HG03378 (cell line): ENCODE results near the gene TNFSF13B.
A peak's percentile ranks its signal among the peaks of the same experiment; 100 is the strongest.
"Not testable (repeated sequence)": the region's sequence is repeated elsewhere in the genome, so short reads cannot be mapped to it uniquely, and the experiment has no call there.

Experiments
- ATAC-seq: cut with Tn5 transposase; IDR thresholded peaks from one replicate; pipeline ENCODE4 v1.9.1; 2021; ENCODE audit warnings: mild to moderate bottlenecking, moderate library complexity; ENCODE audit not compliant: unreplicated experiment

Gene TNFSF13B

DNA sequence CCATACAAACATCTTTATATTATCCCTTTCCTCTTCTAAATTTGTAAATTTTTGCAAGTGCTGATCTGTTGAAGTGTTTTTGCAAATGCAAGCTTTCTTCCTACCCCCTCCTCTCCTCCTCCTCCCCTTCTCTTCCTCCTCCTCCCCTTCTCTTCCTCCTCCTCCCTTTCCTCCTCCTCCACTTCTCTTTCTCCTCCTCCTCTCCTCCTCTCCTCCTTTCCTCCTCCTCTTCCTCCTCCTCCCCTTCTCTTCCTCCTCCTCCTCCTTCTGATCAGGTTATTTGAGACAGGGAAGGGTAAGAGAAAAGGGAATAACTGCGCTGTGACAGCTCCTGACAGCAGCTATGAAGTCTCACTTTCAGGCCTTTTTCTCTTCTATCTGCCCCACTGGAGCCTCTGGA, 8.9 kb downstream of the TNFSF13B start:
- no peak for ATAC-seq

DNA sequence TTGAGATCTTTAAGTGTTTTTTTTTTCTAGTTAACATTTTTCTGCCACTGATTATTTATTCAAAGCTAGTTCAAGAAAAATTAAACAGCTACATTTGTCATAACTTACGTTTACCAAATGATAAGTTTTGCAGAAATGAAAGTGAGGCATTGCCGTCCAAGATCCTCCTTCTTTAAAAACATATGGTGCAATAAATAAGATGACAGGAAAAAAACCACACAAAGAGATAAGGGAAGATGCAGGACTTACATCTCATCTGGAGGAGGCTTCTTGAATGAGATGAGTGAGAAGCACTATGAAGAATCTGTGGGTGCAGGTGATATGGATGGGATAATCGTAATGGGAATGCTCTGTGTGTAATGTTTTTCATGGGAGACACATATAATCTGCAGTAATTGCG, 12.4 kb downstream of the TNFSF13B start:
- no peak for ATAC-seq

DNA sequence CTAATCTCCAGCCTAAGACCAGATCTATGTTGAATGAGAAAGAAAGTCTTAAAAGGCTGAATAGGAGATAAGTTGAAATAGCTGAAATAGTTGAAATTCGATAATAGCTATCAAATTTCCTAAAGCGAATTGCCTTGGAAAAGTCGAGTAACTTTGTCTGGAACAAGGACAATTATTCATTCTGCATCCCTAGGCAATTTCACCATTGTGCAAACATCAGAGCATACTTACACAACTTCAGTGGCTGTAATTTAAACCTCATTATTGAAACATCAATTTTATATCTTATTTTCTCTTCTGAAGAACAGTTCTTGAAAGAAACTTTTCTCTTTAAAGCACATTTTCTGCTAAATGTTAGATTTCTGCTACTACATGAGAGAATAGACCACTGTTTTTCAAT, 13.6 kb downstream of the TNFSF13B start:
- no peak for ATAC-seq

GRCh38 chr13:108288741-108289140, 19.2 kb downstream of the TNFSF13B start:
- ATAC-seq = no peak

DNA sequence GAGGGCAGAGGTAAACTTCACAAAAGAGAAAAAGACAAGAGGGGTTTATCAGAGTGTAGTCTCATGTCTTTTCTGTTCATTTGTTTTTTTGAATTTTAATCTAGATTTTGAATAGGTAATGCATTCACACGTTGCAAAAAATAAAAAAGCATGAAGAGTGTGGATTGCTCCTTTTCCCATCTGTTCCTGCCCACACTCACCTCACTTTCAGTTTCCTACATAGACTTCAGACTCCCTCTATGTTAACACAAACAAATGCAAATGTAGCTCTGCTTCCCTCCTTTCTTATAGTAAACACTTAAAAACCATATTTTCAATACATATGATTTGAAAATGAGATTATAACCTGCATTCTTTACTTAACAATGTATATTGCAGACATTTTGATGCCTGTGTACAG, 20.3 kb downstream of the TNFSF13B start:
- ATAC-seq = no peak

- ATAC-seq = no peak
These were observed 27.6 kb downstream of the TNFSF13B start for GRCh38 chr13:108297114-108297513.

DNA sequence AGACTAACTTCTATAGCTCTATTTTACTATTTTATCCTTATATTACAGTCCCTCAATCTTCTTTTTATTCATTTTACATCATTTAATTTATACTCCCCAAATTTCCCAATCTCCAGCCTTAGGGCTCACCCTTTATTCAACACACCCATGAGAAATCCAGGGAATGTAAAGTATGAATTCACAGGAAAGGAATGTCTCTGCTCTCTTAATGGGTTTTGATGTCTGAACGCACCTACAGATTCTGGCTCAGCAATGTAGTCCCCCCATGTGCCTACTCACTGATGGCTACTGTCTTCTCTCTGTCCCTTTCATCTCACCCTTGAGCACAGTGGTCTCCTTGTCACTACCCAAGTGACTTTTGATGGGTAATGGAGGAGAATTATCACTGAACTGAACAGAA, 32.8 kb downstream of the TNFSF13B start:
- ATAC-seq = no peak

- ATAC-seq = no peak
These were observed 34.9 kb downstream of the TNFSF13B start for GRCh38 chr13:108304170-108305016.

- ATAC-seq = peak; percentile 72
These were observed 36.1 kb downstream of the TNFSF13B start for GRCh38 chr13:108305655-108306054.

- ATAC-seq = no peak
These were observed 37.3 kb downstream of the TNFSF13B start for GRCh38 chr13:108306860-108307259.

DNA sequence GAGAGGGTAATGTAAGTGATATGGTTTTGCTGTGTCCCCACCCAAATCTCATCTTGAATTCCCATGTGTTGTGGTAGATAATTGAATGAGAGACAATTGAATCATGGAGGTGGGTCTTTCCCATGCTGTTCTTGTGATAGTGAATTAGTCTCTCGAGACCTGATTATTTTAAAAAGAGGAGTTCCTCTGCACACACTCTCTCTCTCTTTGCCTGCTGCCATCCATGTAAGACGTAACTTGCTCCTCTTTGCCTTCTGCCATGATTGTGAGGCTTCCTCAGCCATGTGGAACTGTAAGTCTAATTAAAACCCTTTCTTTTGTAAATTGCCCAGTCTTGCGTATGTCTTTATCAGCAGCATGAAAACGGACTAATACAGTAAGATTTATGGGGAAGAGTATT, 42.1 kb downstream of the TNFSF13B start:
- ATAC-seq = not testable (repeated sequence)

DNA sequence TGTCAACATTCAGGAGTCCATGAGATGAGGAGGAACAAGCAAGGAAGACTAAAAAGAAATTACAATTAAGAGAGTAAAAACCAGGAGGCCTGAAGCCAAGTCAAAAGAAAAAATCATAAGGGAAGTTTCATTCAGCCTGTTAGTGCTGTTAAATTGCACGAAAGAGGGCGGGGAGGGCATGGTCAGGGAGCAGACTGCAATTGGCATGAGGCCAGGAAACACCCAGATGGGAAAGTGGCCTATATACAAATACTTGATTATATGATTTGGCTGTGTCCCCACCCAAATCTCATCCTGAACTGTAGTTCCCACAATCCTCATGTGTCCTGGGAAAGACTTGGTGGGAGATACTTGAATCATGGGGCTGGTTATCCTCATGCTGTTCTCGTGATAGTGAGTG, 43.9 kb downstream of the TNFSF13B start:
- ATAC-seq = no peak

GRCh38 chr13:108315273-108315672, 45.8 kb downstream of the TNFSF13B start:
- peak; percentile 87 for ATAC-seq

DNA sequence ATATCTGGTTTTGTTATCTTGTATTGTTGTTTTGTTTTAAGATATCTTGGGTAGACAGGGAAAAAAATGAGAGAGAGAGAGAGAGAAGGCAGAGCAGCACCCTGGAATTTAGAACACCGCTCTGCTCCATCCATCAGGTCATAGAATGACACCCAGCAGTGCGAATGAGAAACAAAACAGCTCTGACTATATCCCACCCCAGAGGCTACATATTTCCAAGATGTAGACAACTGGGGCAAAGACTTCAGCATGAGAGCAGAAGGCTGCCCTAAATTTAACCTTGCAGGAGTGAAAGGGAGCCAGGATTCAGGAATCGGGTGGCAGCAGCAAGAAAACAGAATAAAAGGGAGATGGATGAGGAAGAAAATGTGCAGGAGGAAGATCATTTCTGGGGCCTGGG, 46.5 kb downstream of the TNFSF13B start:
- ATAC-seq = no peak

- ATAC-seq = no peak
These were observed 46.9 kb downstream of the TNFSF13B start for GRCh38 chr13:108316413-108316812.

DNA sequence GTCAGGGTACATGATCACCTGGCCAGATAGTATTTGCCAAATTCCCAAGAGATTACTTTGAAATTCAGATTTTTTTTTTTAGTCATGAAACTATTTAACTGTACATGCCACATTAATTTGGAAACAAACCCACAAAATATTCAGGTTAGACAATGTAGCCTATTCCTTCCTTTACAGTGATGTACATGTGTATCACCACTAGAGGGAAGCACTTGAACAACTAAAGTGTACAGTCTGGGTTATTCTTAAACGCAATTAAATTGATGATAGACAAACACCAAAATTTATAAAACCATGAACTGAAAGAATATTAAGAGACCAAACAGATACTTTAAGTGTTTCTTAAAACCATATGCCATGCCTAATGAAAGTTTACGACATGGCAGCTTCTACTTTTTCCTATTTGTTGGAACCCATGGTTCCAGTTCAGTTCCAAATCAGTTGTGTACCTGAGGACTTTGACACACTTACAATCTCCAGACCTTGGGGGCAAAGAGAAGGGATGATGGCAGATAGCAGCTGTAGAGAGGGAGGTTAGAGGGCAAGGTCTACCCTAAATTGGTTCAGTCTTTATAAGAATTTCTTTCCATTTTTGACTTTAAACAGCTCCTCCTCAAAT, 52.8 kb downstream of the TNFSF13B start:
- ATAC-seq = peak; percentile 83

DNA sequence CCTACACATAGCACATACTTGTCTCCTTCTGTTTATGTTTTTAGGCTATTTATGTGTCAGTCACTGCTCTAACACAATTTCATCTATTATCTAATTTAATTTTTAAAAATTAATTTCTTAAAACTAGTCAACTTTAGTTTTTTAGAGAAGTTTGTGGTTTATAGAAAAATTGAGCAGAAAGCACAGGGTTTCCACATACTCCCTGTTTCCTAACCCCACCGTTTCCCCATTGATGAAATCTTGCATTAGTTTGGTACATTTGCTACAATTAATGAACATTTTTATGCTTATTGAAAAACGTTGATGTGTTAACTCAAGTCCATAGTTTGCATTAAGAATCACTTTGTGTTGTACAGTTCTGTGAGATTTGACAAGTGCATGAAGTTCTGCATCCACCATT, 53.5 kb downstream of the TNFSF13B start:
- ATAC-seq = no peak

DNA sequence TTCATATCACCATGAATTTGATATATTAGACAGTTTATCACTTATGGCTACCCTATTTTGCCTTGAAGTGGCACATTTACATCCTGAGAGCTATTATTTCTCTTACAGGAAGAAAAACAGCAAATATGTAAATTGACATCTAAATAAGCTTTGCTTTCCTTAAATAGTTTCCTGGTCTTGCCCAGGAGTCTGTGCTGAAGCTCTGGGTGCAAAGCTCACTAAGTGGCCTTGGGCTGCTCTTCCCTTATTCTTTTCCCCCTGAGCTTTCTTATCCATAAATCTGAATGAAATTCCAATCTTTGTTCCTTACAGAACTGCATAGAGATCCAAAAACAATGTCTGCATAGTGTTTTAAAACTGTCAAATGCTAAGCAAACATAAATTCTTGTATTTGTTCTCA, 56.3 kb downstream of the TNFSF13B start:
- ATAC-seq = no peak

GRCh38 chr13:108326309-108326708, 56.8 kb downstream of the TNFSF13B start:
- peak; percentile 88 for ATAC-seq

DNA sequence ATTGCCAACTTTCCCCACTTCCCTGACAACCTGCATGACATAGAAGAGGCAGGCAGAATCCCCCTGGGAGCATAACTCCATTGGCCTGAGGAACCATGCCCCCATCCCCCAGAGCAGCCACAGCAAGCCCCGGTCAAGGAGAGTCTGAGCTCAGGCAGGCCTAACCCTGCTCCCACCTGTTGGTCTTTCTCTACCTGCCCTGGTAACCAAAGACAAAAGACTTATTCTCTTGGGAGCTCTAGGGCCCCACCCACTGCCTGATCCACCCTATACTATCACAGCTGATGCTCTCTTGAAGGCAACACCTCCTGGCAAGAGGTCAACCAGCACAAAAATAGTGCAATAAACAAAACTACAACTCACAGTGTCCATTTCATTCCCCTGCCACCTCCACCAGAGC, 59.3 kb downstream of the TNFSF13B start:
- no peak for ATAC-seq

- no peak for ATAC-seq
These were observed 63.3 kb downstream of the TNFSF13B start for GRCh38 chr13:108332791-108333190.
